Tibial nerve (tissue), 4 donors: ENCODE results near the gene EPB41L4B. TPM values are rescaled to one million over a fixed set of nuclear protein-coding genes. Genes with fewer than 3 reads are reported as not detected.

Experiments used
- DNase-seq, 2 donors: peaks; one replicate each; pipeline ENCODE4 v3.0.0-alpha.2; 2019; ENCODE audit warnings: low spot score in 2 of 2
- H3K27ac ChIP-seq, 4 donors: fragments of 200-600 bp; sonication (generic) in 3 of 4; one replicate each; pipeline ENCODE4 v1.5.1; 2017 to 2019; ENCODE audit warnings: mild to moderate bottlenecking in 1 of 4
- H3K27me3 ChIP-seq, 2 donors: fragments of 200-600 bp; sonication (generic) in 1 of 2; one replicate each; pipeline versions ENCODE4 v1.5.1 to v1.6.0; 2017 to 2019
- H3K36me3 ChIP-seq, 3 donors: fragments of 200-600 bp; sonication (generic); one replicate each; pipeline ENCODE4 v1.5.1; 2018 to 2019
- H3K4me1 ChIP-seq, 4 donors: fragments of 200-600 bp; sonication (generic) in 3 of 4; one replicate each; pipeline ENCODE4 v1.5.1; 2017 to 2019
- H3K4me3 ChIP-seq, 4 donors: fragments of 200-600 bp; sonication (generic) in 3 of 4; one replicate each; pipeline ENCODE4 v1.5.1; 2017 to 2019; ENCODE audit warnings: mild to moderate bottlenecking in 1 of 4, moderate library complexity in 1 of 4
- H3K9me3 ChIP-seq, 4 donors: fragments of 200-600 bp; sonication (generic) in 3 of 4; one replicate each; pipeline ENCODE4 v1.5.1; 2017 to 2019
- EP300 ChIP-seq, 2 donors: sonication (generic); formaldehyde crosslinking; IDR thresholded peaks; one replicate each; pipeline ENCODE4 v1.6.1; 2017; ENCODE audit warnings: antibody characterized with exemption in 2 of 2, mild to moderate bottlenecking in 1 of 2
- POLR2A ChIP-seq, 2 donors: fragments of 450-650 bp; IDR thresholded peaks; one replicate each; pipeline ENCODE4 v1.6.1; 2017; ENCODE audit warnings: antibody characterized with exemption in 2 of 2, mild to moderate bottlenecking in 2 of 2, moderate library complexity in 2 of 2
- WGBS, 2 donors: methylation state at CpG; one replicate each; pipeline ENCODE4 v1.1.5; 2018; 5-methylcytosine and 5-hydroxymethylcytosine counted together
- total RNA-seq, 4 donors: library from RNA; depleted of rRNA; stranded (reverse); fragments of >200 nt; gene quantifications; one replicate each; pipeline ENCODE4 v1.1.0, GENCODE V29; 2016
- TF ChIP-seq, protein P1 (sequence below), 5 experiments: fragments of 200-600 bp in 3 of 5; fragments of 450-650 bp in 2 of 5; sonication (generic) in 3 of 5; IDR thresholded peaks; one replicate each; pipeline ENCODE4 v1.5.1; 2016 to 2019; ENCODE audit warnings: antibody characterized with exemption in 5 of 5, mild to moderate bottlenecking in 3 of 5, moderate library complexity in 2 of 5

The EPB41L4B gene
- total RNA-seq, 4 donors from 2014 or later = 14.7 to 28.0 (median 19.1) TPM

- H3K4me3 ChIP-seq = no peak overlapping the region
- TF ChIP-seq POLR2A (IDR thresholded peaks at IDR 0.05) (no peak), EP300 (IDR thresholded peaks at IDR 0.05) (no peak)
- TF ChIP-seq, protein P1, sequence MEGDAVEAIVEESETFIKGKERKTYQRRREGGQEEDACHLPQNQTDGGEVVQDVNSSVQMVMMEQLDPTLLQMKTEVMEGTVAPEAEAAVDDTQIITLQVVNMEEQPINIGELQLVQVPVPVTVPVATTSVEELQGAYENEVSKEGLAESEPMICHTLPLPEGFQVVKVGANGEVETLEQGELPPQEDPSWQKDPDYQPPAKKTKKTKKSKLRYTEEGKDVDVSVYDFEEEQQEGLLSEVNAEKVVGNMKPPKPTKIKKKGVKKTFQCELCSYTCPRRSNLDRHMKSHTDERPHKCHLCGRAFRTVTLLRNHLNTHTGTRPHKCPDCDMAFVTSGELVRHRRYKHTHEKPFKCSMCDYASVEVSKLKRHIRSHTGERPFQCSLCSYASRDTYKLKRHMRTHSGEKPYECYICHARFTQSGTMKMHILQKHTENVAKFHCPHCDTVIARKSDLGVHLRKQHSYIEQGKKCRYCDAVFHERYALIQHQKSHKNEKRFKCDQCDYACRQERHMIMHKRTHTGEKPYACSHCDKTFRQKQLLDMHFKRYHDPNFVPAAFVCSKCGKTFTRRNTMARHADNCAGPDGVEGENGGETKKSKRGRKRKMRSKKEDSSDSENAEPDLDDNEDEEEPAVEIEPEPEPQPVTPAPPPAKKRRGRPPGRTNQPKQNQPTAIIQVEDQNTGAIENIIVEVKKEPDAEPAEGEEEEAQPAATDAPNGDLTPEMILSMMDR (IDR thresholded peaks at IDR 0.05) = no peak
Measured at GRCh38 chr9:109213285-109214121, 107.4 kb downstream of the EPB41L4B start.

GRCh38 chr9:109212768-109213167 is 108.1 kb downstream of the EPB41L4B start:
- H3K4me1 ChIP-seq = no peaks in the 10 kb centered on the region
- H3K36me3 ChIP-seq = peaks cover 0 to 38% (median 0%) of the 10 kb centered on the region in 3 donors
- TF ChIP-seq, protein P1 (IDR thresholded peaks at IDR 0.05) = no peak
- no peak for TF ChIP-seq EP300 (IDR thresholded peaks at IDR 0.05)
- no peak for TF ChIP-seq POLR2A (IDR thresholded peaks at IDR 0.05)
- WGBS, 2 donors = 78 to 86% methylated on average over 4 of the region's 4 CpGs
- DNase-seq = no peak
- H3K27me3 ChIP-seq = no peaks in the 10 kb centered on the region
- no peak overlapping the region for H3K27ac ChIP-seq
- no peak overlapping the region for H3K4me3 ChIP-seq
- H3K9me3 ChIP-seq = no peaks in the 10 kb centered on the region

More at GRCh38 chr9:109213285-109214121, 107.4 kb downstream of the EPB41L4B start:
- Histone ChIP-seq H3K36me3 (peaks cover 0 to 34% (median 0%) of the 10 kb centered on the region in 3 donors), H3K27me3 (no peaks in the 10 kb centered on the region), H3K4me1 (no peaks in the 10 kb centered on the region), H3K9me3 (no peaks in the 10 kb centered on the region), H3K27ac (no peak overlapping the region)
- WGBS, 2 donors = 76 to 82% methylated on average over 11 of the region's 11 CpGs
- no peak for DNase-seq

DNA sequence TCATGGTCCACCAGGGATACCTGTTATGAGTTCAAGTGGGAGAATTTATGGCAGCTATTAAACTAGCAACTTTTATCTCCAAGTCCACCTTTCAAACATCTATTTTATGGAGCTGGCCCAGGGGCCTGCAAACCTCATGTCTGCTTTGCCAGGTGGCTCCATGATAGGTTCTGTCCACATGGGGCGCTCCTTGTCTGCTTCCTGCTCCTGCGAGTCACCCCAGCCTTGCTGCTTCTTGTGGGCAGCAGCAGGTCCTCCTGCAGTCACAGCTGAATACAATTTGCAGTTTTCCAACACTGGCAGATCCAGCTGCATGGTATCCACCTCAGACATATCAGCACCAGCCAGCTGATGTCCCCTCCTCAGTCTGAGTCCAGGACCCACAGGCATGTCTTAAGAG is 114.2 kb downstream of the EPB41L4B start:
- WGBS, 2 donors = 100% methylated on average over 2 of the region's 2 CpGs
- Histone ChIP-seq H3K27me3 (no peaks in the 10 kb centered on the region), H3K4me3 (no peak overlapping the region), H3K36me3 (peaks cover 0 to 22% (median 0%) of the 10 kb centered on the region in 3 donors), H3K27ac (no peak overlapping the region), H3K4me1 (peaks cover 0 to 11% (median 0%) of the 10 kb centered on the region in 4 donors), H3K9me3 (no peaks in the 10 kb centered on the region)
- no peak for DNase-seq
- TF ChIP-seq POLR2A (IDR thresholded peaks at IDR 0.05) (no peak), EP300 (IDR thresholded peaks at IDR 0.05) (no peak)
- TF ChIP-seq, protein P1 (IDR thresholded peaks at IDR 0.05) = no peak

DNA sequence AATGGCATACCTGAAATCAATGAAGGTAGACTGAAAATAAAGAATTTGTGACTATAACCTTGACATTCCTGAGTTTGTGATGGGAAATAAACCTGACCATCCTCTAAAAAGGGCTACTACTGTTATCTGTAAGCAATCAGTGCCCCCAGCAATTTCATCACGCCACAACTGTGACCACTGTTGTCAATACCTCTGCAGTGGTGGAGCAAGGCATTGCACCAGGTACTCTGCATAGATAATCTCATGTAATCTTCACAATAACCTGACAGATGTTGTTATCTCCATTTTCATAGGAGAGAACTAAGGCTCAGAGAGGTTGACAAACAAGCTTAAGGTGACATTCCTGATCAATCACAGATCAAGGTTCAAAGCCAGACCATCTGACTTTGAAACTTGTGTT is 115.3 kb downstream of the EPB41L4B start:
- H3K27ac ChIP-seq = no peak overlapping the region
- H3K4me1 ChIP-seq = peaks cover 0 to 11% (median 0%) of the 10 kb centered on the region in 4 donors
- H3K36me3 ChIP-seq = peaks cover 0 to 21% (median 0%) of the 10 kb centered on the region in 3 donors
- no peak overlapping the region for H3K4me3 ChIP-seq
- no peaks in the 10 kb centered on the region for H3K9me3 ChIP-seq
- H3K27me3 ChIP-seq = no peaks in the 10 kb centered on the region
- no peak for DNase-seq
- 91 to 93% methylated on average over 1 of the region's 1 CpG for WGBS, 2 donors
- TF ChIP-seq POLR2A (IDR thresholded peaks at IDR 0.05) = no peak
- TF ChIP-seq, protein P1 (IDR thresholded peaks at IDR 0.05) = no peak
- TF ChIP-seq EP300 (IDR thresholded peaks at IDR 0.05) = no peak

DNA sequence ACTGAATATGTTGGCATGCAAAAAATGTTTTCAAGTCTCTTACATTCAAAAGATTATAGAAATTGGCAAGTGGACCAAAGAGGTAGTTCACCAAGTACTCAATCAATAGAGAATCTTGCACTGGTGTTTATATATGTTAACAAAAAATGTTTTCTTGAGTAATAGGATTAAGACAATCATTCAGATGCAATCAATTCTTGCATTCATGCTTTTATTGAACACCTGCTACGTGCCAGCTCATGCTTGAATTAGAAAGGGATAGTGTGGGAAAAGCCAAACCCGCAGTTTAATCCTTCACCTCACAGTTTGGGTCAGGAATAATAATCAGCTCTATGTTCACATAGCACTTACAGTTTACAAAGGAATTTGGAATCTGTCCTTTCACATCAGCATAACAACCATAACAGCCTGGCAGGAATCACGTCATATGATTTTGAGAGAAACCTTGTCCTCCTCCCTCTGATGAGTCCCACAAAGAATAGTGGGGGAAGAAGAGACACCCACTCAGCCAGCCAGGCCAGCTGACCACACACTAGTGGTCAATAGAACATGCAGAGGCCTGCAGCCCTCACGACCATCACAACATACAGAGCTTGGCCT is 117.0 kb downstream of the EPB41L4B start:
- no peak for DNase-seq
- no peaks in the 10 kb centered on the region for H3K27me3 ChIP-seq
- H3K27ac ChIP-seq = peak overlapping the region in 1 of 4 donors; percentile 16
- H3K4me3 ChIP-seq = no peak overlapping the region
- TF ChIP-seq EP300 (IDR thresholded peaks at IDR 0.05) (no peak), POLR2A (IDR thresholded peaks at IDR 0.05) (no peak)
- TF ChIP-seq, protein P1 (IDR thresholded peaks at IDR 0.05) = no peak
- peaks cover 0 to 31% (median 0%) of the 10 kb centered on the region in 3 donors for H3K36me3 ChIP-seq
- 29 to 45% methylated on average over 4 of the region's 4 CpGs for WGBS, 2 donors
- no peaks in the 10 kb centered on the region for H3K9me3 ChIP-seq
- peaks cover 0 to 11% (median 0%) of the 10 kb centered on the region in 4 donors for H3K4me1 ChIP-seq
